MM.1S (cell line): ENCODE data around the gene KRTAP5-8.

ENCODE experiments used
- DNase-seq: peaks from one replicate; pipeline ENCODE4 v3.0.0-alpha.2; 2015
- H2AFZ ChIP-seq: fragments of 300-600 bp; sonication (generic); 2 replicates; pipeline ENCODE4 v1.6.0; 2016; ENCODE audit warnings: antibody characterized with exemption, low read length
- H3F3A ChIP-seq: fragments of 300-600 bp; sonication (generic); 2 replicates; pipeline ENCODE4 v1.6.1; 2016; ENCODE audit warnings: mild to moderate bottlenecking, antibody characterized with exemption, low read length, moderate library complexity, mixed read lengths; ENCODE audit not compliant: insufficient read depth
- H3K27ac ChIP-seq: fragments of 300-600 bp; sonication (generic); 2 replicates; pipeline ENCODE4 v1.5.1; 2016; ENCODE audit warnings: mild to moderate bottlenecking, low read length
- H3K27me3 ChIP-seq: fragments of 300-600 bp; sonication (generic); replicated peaks from 2 replicates; pipeline ENCODE4 v1.6.0; 2016; ENCODE audit warnings: low read length; ENCODE audit not compliant: insufficient read depth
- H3K36me3 ChIP-seq: fragments of 300-600 bp; sonication (generic); replicated peaks from 2 replicates; pipeline ENCODE4 v1.6.1; 2016; ENCODE audit warnings: mild to moderate bottlenecking, low read length, mixed read lengths; ENCODE audit not compliant: insufficient read depth
- H3K4me1 ChIP-seq: fragments of 300-600 bp; sonication (generic); 2 replicates; pipeline ENCODE4 v1.6.1; 2016; ENCODE audit warnings: low read length, mixed read lengths
- H3K4me2 ChIP-seq: fragments of 300-600 bp; sonication (generic); 2 replicates; pipeline ENCODE4 v1.6.0; 2016; ENCODE audit warnings: low read depth, low read length
- H3K4me3 ChIP-seq: fragments of 300-600 bp; sonication (generic); 2 replicates; pipeline ENCODE4 v1.5.1; 2016; ENCODE audit warnings: low read length, mixed read lengths
- H3K79me2 ChIP-seq: fragments of 300-600 bp; sonication (generic); 2 replicates; pipeline ENCODE4 v1.6.1; 2016; ENCODE audit warnings: mixed run types, low read length, mixed read lengths
- H3K9ac ChIP-seq: fragments of 300-600 bp; sonication (generic); 2 replicates; pipeline ENCODE4 v1.6.1; 2016; ENCODE audit warnings: low read length, mixed read lengths
- H3K9me2 ChIP-seq: fragments of 300-600 bp; sonication (generic); replicated peaks from 2 replicates; pipeline ENCODE4 v1.6.1; 2016; ENCODE audit warnings: mild to moderate bottlenecking, low read length, mixed read lengths; ENCODE audit not compliant: insufficient read depth
- H3K9me3 ChIP-seq: fragments of 300-600 bp; sonication (generic); replicated peaks from 2 replicates; pipeline ENCODE4 v1.6.1; 2016; ENCODE audit warnings: mild to moderate bottlenecking, low read length, mixed read lengths; ENCODE audit not compliant: insufficient read depth
- H4K20me1 ChIP-seq: fragments of 300-600 bp; sonication (generic); 2 replicates; pipeline ENCODE4 v1.6.1; 2016; ENCODE audit warnings: mild to moderate bottlenecking, low read length, moderate library complexity, mixed read lengths; ENCODE audit not compliant: insufficient read depth
- EZH2 ChIP-seq: fragments of 300-600 bp; sonication (generic); optimal IDR thresholded peaks from 2 replicates; pipeline ENCODE3; 2017; ENCODE audit warnings: low read depth, mild to moderate bottlenecking, antibody characterized with exemption, low read length, mixed read lengths
- EZH2phosphoT487 ChIP-seq: fragments of 300-600 bp; sonication (generic); IDR thresholded peaks from 2 replicates; pipeline ENCODE4 v1.6.1; 2018; ENCODE audit warnings: antibody characterized with exemption, low read length
- TF ChIP-seq, protein P1 (sequence below): fragments of 300-600 bp; sonication (generic); IDR thresholded peaks from 2 replicates; pipeline ENCODE4 v1.5.1; 2016; ENCODE audit warnings: antibody characterized with exemption, low read length, mixed read lengths

KRTAP5-8 gene

GRCh38 chr11:71490044-71490730 lies 47.6 kb upstream of the KRTAP5-8 start:
- Histone ChIP-seq H3K4me3 (no peak overlapping the region), H3K9me3 (no peaks in the 10 kb centered on the region), H3F3A (no peaks in the 10 kb centered on the region), H4K20me1 (no peaks in the 10 kb centered on the region), H3K9me2 (no peaks in the 10 kb centered on the region), H3K36me3 (no peaks in the 10 kb centered on the region), H3K27me3 (no peaks in the 10 kb centered on the region), H3K4me2 (no peak overlapping the region), H3K9ac (no peak overlapping the region), H2AFZ (no peak overlapping the region), H3K4me1 (no peaks in the 10 kb centered on the region), H3K27ac (no peak overlapping the region), H3K79me2 (no peaks in the 10 kb centered on the region)
- no peak for DNase-seq
- TF ChIP-seq EZH2phosphoT487 (no peak), EZH2 (no peak)
- TF ChIP-seq, protein P1, sequence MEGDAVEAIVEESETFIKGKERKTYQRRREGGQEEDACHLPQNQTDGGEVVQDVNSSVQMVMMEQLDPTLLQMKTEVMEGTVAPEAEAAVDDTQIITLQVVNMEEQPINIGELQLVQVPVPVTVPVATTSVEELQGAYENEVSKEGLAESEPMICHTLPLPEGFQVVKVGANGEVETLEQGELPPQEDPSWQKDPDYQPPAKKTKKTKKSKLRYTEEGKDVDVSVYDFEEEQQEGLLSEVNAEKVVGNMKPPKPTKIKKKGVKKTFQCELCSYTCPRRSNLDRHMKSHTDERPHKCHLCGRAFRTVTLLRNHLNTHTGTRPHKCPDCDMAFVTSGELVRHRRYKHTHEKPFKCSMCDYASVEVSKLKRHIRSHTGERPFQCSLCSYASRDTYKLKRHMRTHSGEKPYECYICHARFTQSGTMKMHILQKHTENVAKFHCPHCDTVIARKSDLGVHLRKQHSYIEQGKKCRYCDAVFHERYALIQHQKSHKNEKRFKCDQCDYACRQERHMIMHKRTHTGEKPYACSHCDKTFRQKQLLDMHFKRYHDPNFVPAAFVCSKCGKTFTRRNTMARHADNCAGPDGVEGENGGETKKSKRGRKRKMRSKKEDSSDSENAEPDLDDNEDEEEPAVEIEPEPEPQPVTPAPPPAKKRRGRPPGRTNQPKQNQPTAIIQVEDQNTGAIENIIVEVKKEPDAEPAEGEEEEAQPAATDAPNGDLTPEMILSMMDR = no peak

GRCh38 chr11:71490731-71491390 lies 47.0 kb upstream of the KRTAP5-8 start:
- no peaks in the 10 kb centered on the region for H3K9me3 ChIP-seq
- no peaks in the 10 kb centered on the region for H3F3A ChIP-seq
- H3K9me2 ChIP-seq = no peaks in the 10 kb centered on the region
- no peaks in the 10 kb centered on the region for H4K20me1 ChIP-seq
- H3K4me3 ChIP-seq = no peak overlapping the region
- H3K4me2 ChIP-seq = no peak overlapping the region
- TF ChIP-seq EZH2phosphoT487 = no peak
- TF ChIP-seq EZH2 = no peak
- TF ChIP-seq, protein P1 = no peak
- no peaks in the 10 kb centered on the region for H3K36me3 ChIP-seq
- DNase-seq = no peak
- H3K4me1 ChIP-seq = no peaks in the 10 kb centered on the region
- no peak overlapping the region for H2AFZ ChIP-seq
- no peak overlapping the region for H3K27ac ChIP-seq
- H3K27me3 ChIP-seq = no peaks in the 10 kb centered on the region
- no peaks in the 10 kb centered on the region for H3K79me2 ChIP-seq
- H3K9ac ChIP-seq = no peak overlapping the region

- Histone ChIP-seq H3K4me1 (no peaks in the 10 kb centered on the region), H3K36me3 (no peaks in the 10 kb centered on the region), H3K9me2 (no peaks in the 10 kb centered on the region), H3K27me3 (no peaks in the 10 kb centered on the region), H3K4me3 (no peak overlapping the region), H3K9ac (no peak overlapping the region), H3K79me2 (no peaks in the 10 kb centered on the region), H3K9me3 (no peaks in the 10 kb centered on the region), H3K4me2 (no peak overlapping the region), H2AFZ (no peak overlapping the region), H4K20me1 (no peaks in the 10 kb centered on the region), H3K27ac (no peak overlapping the region), H3F3A (no peaks in the 10 kb centered on the region)
- TF ChIP-seq, protein P1 = no peak
- TF ChIP-seq EZH2phosphoT487 (no peak), EZH2 (no peak)
- no peak for DNase-seq
Observed at GRCh38 chr11:71491531-71491930, 46.3 kb upstream of the KRTAP5-8 start.
